OCI-LY7 (cell line): ENCODE data around the gene NRXN2. TPM values are rescaled to one million over a fixed set of nuclear protein-coding genes. Genes with fewer than 3 reads are reported as not detected.

Experiments
- BruUV-seq: library from RNA; stranded (reverse); fragments of 400-500 nt; replicated peaks from 2 replicates; lab custom pipeline; 2021; lab: Mats Ljungman, UMichigan
- CTCF ChIA-PET: fragments of 300-600 bp; sonication (Branson Sonifier 250); formaldehyde crosslinking; loops from one replicate; lab custom pipeline; 2022; ENCODE audit warnings: antibody characterized with exemption; ENCODE audit not compliant: unreplicated experiment; lab: Charles Lee
- POLR2A ChIA-PET: fragments of 300-600 bp; sonication (Branson Sonifier 250); formaldehyde crosslinking; loops from one replicate; lab custom pipeline; 2022; ENCODE audit warnings: antibody characterized with exemption; lab: Charles Lee
- DNase-seq: peaks from one replicate; pipeline ENCODE4 v3.0.0-alpha.2; 2015; ENCODE audit warnings: low spot score
- H2AFZ ChIP-seq: fragments of 200-600 bp; sonication (generic), shearing (Covaris generic); 2 replicates; pipeline ENCODE4 v1.6.1; 2014; ENCODE audit warnings: mild to moderate bottlenecking, antibody characterized with exemption, low read length, moderate library complexity
- H3K27ac ChIP-seq: fragments of 200-600 bp; sonication (generic); 2 replicates; pipeline ENCODE4 v1.5.1; 2014; ENCODE audit warnings: mixed run types, low read depth, mild to moderate bottlenecking, moderate library complexity, low read length, inconsistent platforms; ENCODE audit not compliant: poor library complexity, severe bottlenecking
- H3K36me3 ChIP-seq: fragments of 200-600 bp; sonication (generic); 2 replicates; pipeline ENCODE4 v1.6.1; 2014; ENCODE audit warnings: mild to moderate bottlenecking, antibody characterized with exemption, low read length, moderate library complexity, mixed read lengths; ENCODE audit not compliant: insufficient read depth
- H3K4me1 ChIP-seq: fragments of 200-600 bp; sonication (generic); 2 replicates; pipeline ENCODE4 v1.5.1; 2014; ENCODE audit warnings: mild to moderate bottlenecking, low read length; ENCODE audit not compliant: insufficient read depth, poor library complexity, severe bottlenecking
- H3K4me2 ChIP-seq: fragments of 200-600 bp; sonication (generic); 2 replicates; pipeline ENCODE4 v1.6.1; 2014; ENCODE audit warnings: mild to moderate bottlenecking, low read length
- H3K4me3 ChIP-seq: fragments of 200-600 bp; sonication (generic); 2 replicates; pipeline ENCODE4 v1.5.1; 2014; ENCODE audit warnings: mild to moderate bottlenecking, low read depth, low read length; ENCODE audit not compliant: poor library complexity, severe bottlenecking
- H3K79me2 ChIP-seq: fragments of 200-600 bp; sonication (generic); 2 replicates; pipeline ENCODE4 v1.6.1; 2016; ENCODE audit warnings: low read depth, mild to moderate bottlenecking, low read length, moderate library complexity, mixed read lengths; ENCODE audit not compliant: insufficient read depth
- H3K9me2 ChIP-seq: fragments of 200-600 bp; sonication (generic); 2 replicates; pipeline ENCODE4 v1.6.1; 2016; ENCODE audit warnings: mild to moderate bottlenecking, low read length, mixed read lengths; ENCODE audit not compliant: insufficient read depth
- H3K9me3 ChIP-seq: fragments of 200-600 bp; sonication (generic); 2 replicates; pipeline ENCODE4 v1.6.1; 2014; ENCODE audit warnings: mild to moderate bottlenecking, mixed run types, low read length, mixed read lengths
- H4K20me1 ChIP-seq: fragments of 200-600 bp; sonication (generic); 2 replicates; pipeline ENCODE4 v1.6.1; 2014; ENCODE audit warnings: mild to moderate bottlenecking, antibody characterized with exemption, low read length, moderate library complexity, mixed read lengths; ENCODE audit not compliant: insufficient read depth
- EZH2phosphoT487 ChIP-seq: fragments of 200-600 bp; sonication (generic); IDR thresholded peaks from 2 replicates; pipeline ENCODE4 v1.6.1; 2018; ENCODE audit warnings: low read depth, borderline replicate concordance, mild to moderate bottlenecking, mixed run types, antibody characterized with exemption, low read length, moderate library complexity, mixed read lengths
- intact Hi-C: fragments of 100-400 bp; cut with micrococcal nuclease; formaldehyde crosslinking; loops from one replicate; pipeline ENCODE4 v1.10.0; 2022; ENCODE audit not compliant: unreplicated experiment
- total RNA-seq, 2 experiments: library from RNA; depleted of rRNA in 1 of 2; stranded (reverse); fragments of >200 nt in 1 of 2; shearing (Covaris generic) in 1 of 2; gene quantifications; 2 replicates each; pipeline ENCODE4 v1.2.3, GENCODE V29; 2014 to 2022
- TF ChIP-seq, protein P1 (sequence below): fragments of 200-600 bp; sonication (generic); conservative IDR thresholded peaks from 2 replicates; pipeline ENCODE4 v1.5.1; 2014; ENCODE audit warnings: mild to moderate bottlenecking, antibody characterized with exemption, low read length, moderate library complexity, mixed read lengths

Gene NRXN2
- total RNA-seq, 2 experiments from 2014 or later: 2.4 to 3.3 TPM

DNA sequence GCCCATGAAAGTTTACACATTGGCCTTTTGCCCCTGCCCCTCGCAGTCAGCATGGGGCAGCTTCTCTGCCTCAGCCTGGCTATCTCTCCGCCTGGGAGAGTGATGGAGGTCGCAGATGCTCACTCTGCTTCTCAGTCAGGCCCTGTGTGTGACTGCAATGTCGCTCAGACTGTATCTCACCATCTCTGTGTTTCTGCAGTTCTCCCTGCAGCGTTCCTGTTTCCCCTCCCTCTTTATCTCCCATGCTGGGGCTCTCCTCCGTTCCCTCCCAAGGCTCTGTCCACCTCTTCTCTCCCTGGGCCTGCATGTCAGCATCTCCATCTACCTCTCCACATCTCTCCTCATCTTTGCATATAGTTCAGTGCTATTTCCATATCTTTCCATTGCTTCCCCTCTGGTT is 93.9 kb downstream of the NRXN2 start:
- H3K4me2 ChIP-seq: no peak overlapping the region
- H3K27ac ChIP-seq: no peak overlapping the region
- no peak overlapping the region for H3K4me3 ChIP-seq
- H3K79me2 ChIP-seq: no peaks in the 10 kb centered on the region
- H3K9me2 ChIP-seq: no peaks in the 10 kb centered on the region
- intact Hi-C loops: no loop called here
- TF ChIP-seq, protein P1, sequence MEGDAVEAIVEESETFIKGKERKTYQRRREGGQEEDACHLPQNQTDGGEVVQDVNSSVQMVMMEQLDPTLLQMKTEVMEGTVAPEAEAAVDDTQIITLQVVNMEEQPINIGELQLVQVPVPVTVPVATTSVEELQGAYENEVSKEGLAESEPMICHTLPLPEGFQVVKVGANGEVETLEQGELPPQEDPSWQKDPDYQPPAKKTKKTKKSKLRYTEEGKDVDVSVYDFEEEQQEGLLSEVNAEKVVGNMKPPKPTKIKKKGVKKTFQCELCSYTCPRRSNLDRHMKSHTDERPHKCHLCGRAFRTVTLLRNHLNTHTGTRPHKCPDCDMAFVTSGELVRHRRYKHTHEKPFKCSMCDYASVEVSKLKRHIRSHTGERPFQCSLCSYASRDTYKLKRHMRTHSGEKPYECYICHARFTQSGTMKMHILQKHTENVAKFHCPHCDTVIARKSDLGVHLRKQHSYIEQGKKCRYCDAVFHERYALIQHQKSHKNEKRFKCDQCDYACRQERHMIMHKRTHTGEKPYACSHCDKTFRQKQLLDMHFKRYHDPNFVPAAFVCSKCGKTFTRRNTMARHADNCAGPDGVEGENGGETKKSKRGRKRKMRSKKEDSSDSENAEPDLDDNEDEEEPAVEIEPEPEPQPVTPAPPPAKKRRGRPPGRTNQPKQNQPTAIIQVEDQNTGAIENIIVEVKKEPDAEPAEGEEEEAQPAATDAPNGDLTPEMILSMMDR: no peak
- TF ChIP-seq EZH2phosphoT487: no peak
- H4K20me1 ChIP-seq: no peaks in the 10 kb centered on the region
- no peaks in the 10 kb centered on the region for H3K9me3 ChIP-seq
- no peaks in the 10 kb centered on the region for H3K36me3 ChIP-seq
- no TSS peak for BruUV-seq
- ChIA-PET POLR2A (no interaction called here), CTCF (no interaction called here)
- DNase-seq: no peak
- H2AFZ ChIP-seq: no peak overlapping the region
- H3K4me1 ChIP-seq: peaks cover 19% of the 10 kb centered on the region

GRCh38 chr11:64628596-64628995 is 94.4 kb downstream of the NRXN2 start:
- DNase-seq: no peak
- H3K9me3 ChIP-seq: no peaks in the 10 kb centered on the region
- H3K4me2 ChIP-seq: no peak overlapping the region
- no peak overlapping the region for H3K4me3 ChIP-seq
- peaks cover 19% of the 10 kb centered on the region for H3K4me1 ChIP-seq
- H3K27ac ChIP-seq: no peak overlapping the region
- no peaks in the 10 kb centered on the region for H3K9me2 ChIP-seq
- H4K20me1 ChIP-seq: no peaks in the 10 kb centered on the region
- intact Hi-C loops: no loop called here
- no peak overlapping the region for H2AFZ ChIP-seq
- no TSS peak for BruUV-seq
- POLR2A ChIA-PET: no interaction called here
- H3K79me2 ChIP-seq: no peaks in the 10 kb centered on the region
- TF ChIP-seq, protein P1: no peak
- no peak for TF ChIP-seq EZH2phosphoT487
- no peaks in the 10 kb centered on the region for H3K36me3 ChIP-seq
- CTCF ChIA-PET: no interaction called here

GRCh38 chr11:64627371-64627770 is 95.6 kb downstream of the NRXN2 start:
- POLR2A ChIA-PET: no interaction called here
- Histone ChIP-seq H3K36me3 (no peaks in the 10 kb centered on the region), H3K4me1 (peaks cover 19% of the 10 kb centered on the region), H3K4me2 (no peak overlapping the region), H3K9me3 (no peaks in the 10 kb centered on the region), H2AFZ (no peak overlapping the region), H3K9me2 (no peaks in the 10 kb centered on the region), H3K79me2 (no peaks in the 10 kb centered on the region), H3K27ac (no peak overlapping the region), H3K4me3 (no peak overlapping the region), H4K20me1 (no peaks in the 10 kb centered on the region)
- DNase-seq: no peak
- no peak for TF ChIP-seq EZH2phosphoT487
- TF ChIP-seq, protein P1: no peak
- intact Hi-C loops: no loop called here
- no TSS peak for BruUV-seq
- CTCF ChIA-PET: no interaction called here
